Gastroesophageal sphincter (tissue), 4 donors: ENCODE results near the gene ARPC4. TPM values are rescaled to one million over a fixed set of nuclear protein-coding genes. Genes with fewer than 3 reads are reported as not detected.

Experiments
- ATAC-seq: fragments of 150-250 bp; one replicate; pipeline ENCODE4 v1.9.1; 2016; ENCODE audit warnings: mild to moderate bottlenecking, moderate library complexity
- H3K27ac ChIP-seq, 4 donors: fragments of 200-600 bp; sonication (generic) in 3 of 4; 1 replicate in 3 of 4; 2 replicates in 1 of 4; pipeline ENCODE4 v1.5.1; 2016 to 2019
- H3K27me3 ChIP-seq: fragments of 200-600 bp; sonication (generic); one replicate; pipeline ENCODE4 v1.5.1; 2019
- H3K36me3 ChIP-seq, 2 donors: fragments of 200-600 bp; sonication (generic); one replicate each; pipeline ENCODE4 v1.5.1; 2019; ENCODE audit warnings: control low read depth in 1 of 2
- H3K4me1 ChIP-seq, 3 donors: fragments of 200-600 bp; sonication (generic); 1 replicate in 2 of 3; 2 replicates in 1 of 3; pipeline ENCODE4 v1.5.1; 2016 to 2019; ENCODE audit warnings: control low read depth in 2 of 3
- H3K4me3 ChIP-seq, 2 donors: fragments of 200-600 bp; sonication (generic); one replicate each; pipeline ENCODE4 v1.5.1; 2019; ENCODE audit warnings: mild to moderate bottlenecking in 1 of 2, moderate library complexity in 1 of 2
- H3K9me3 ChIP-seq, 3 donors: fragments of 200-600 bp; sonication (generic); one replicate each; pipeline ENCODE4 v1.5.1; 2017 to 2019; ENCODE audit warnings: control low read depth in 2 of 3
- CTCF ChIP-seq, 4 experiments: fragments of 200-600 bp in 2 of 4; fragments of 450-650 bp in 2 of 4; sonication (generic) in 1 of 4; IDR thresholded peaks; one replicate each; pipeline ENCODE4 v1.5.1; 2017 to 2019; ENCODE audit warnings: antibody characterized with exemption in 4 of 4, mild to moderate bottlenecking in 2 of 4, moderate library complexity in 2 of 4
- EP300 ChIP-seq: sonication (generic); formaldehyde crosslinking; IDR thresholded peaks from one replicate; pipeline ENCODE4 v1.6.1; 2017; ENCODE audit warnings: antibody characterized with exemption, mild to moderate bottlenecking
- POLR2A ChIP-seq, 2 donors: fragments of 450-650 bp; IDR thresholded peaks; one replicate each; pipeline ENCODE4 v1.6.1; 2017; ENCODE audit warnings: antibody characterized with exemption in 2 of 2, mild to moderate bottlenecking in 2 of 2, moderate library complexity in 1 of 2
- POLR2AphosphoS5 ChIP-seq: sonication (generic); formaldehyde crosslinking; IDR thresholded peaks from one replicate; pipeline ENCODE4 v1.6.1; 2017; ENCODE audit warnings: antibody characterized with exemption
- WGBS, 2 donors: methylation state at CpG; one replicate each; pipeline ENCODE4 v1.1.5; 2018; ENCODE audit warnings: low coverage in 1 of 2; 5-methylcytosine and 5-hydroxymethylcytosine counted together
- total RNA-seq, 4 donors: library from RNA; depleted of rRNA; stranded (reverse); fragments of >200 nt; gene quantifications; one replicate each; pipeline ENCODE4 v1.1.0, GENCODE V29; 2016

ARPC4 gene
- total RNA-seq, 4 donors from 2014 or later, result 157 to 203 (median 171) TPM

GRCh38 chr3:9760779-9761505, 31.9 kb upstream of the ARPC4 start:
- 88 to 90% methylated on average over 7 to 10 of the region's 10 CpGs for WGBS, 2 donors
- H3K9me3 ChIP-seq, result no peaks in the 10 kb centered on the region
- peaks cover 0 to 3% (median 0%) of the 10 kb centered on the region in 3 donors for H3K4me1 ChIP-seq
- no peak for ATAC-seq
- no peak for TF ChIP-seq EP300
- no peak for TF ChIP-seq POLR2AphosphoS5
- no peak for TF ChIP-seq POLR2A (IDR thresholded peaks at IDR 0.05)
- no peak for TF ChIP-seq CTCF (IDR thresholded peaks at IDR 0.05)
- H3K27ac ChIP-seq, result no peak overlapping the region
- H3K27me3 ChIP-seq, result no peaks in the 10 kb centered on the region
- no peak overlapping the region for H3K4me3 ChIP-seq
- H3K36me3 ChIP-seq, result peaks cover 0 to 98% of the 10 kb centered on the region in 2 donors

GRCh38 chr3:9761919-9762318, 31.0 kb upstream of the ARPC4 start:
- no peak for ATAC-seq
- no peaks in the 10 kb centered on the region for H3K9me3 ChIP-seq
- no peak overlapping the region for H3K27ac ChIP-seq
- peaks cover 0 to 13% (median 0%) of the 10 kb centered on the region in 3 donors for H3K4me1 ChIP-seq
- no peak overlapping the region for H3K4me3 ChIP-seq
- no peak for TF ChIP-seq POLR2AphosphoS5
- TF ChIP-seq POLR2A (IDR thresholded peaks at IDR 0.05), result no peak
- no peak for TF ChIP-seq EP300
- no peak for TF ChIP-seq CTCF (IDR thresholded peaks at IDR 0.05)
- 92 to 100% methylated on average over 1 to 5 of the region's 5 CpGs for WGBS, 2 donors
- no peaks in the 10 kb centered on the region for H3K27me3 ChIP-seq
- peaks cover 0 to 98% of the 10 kb centered on the region in 2 donors for H3K36me3 ChIP-seq

GRCh38 chr3:9762871-9763270, 30.0 kb upstream of the ARPC4 start:
- TF ChIP-seq POLR2A (IDR thresholded peaks at IDR 0.05) (no peak), POLR2AphosphoS5 (no peak), CTCF (IDR thresholded peaks at IDR 0.05) (no peak), EP300 (no peak)
- peaks cover 0 to 22% (median 6%) of the 10 kb centered on the region in 3 donors for H3K4me1 ChIP-seq
- no peak overlapping the region for H3K27ac ChIP-seq
- H3K27me3 ChIP-seq, result no peaks in the 10 kb centered on the region
- WGBS, 2 donors, result 100% methylated on average over 1 of the region's 8 CpGs; no CpG with 5 or more reads in 1 of the 2 donors
- ATAC-seq, result no peak
- peaks cover 0 to 90% of the 10 kb centered on the region in 2 donors for H3K36me3 ChIP-seq
- no peak overlapping the region for H3K4me3 ChIP-seq
- H3K9me3 ChIP-seq, result no peaks in the 10 kb centered on the region

GRCh38 chr3:9765865-9766264, 27.0 kb upstream of the ARPC4 start:
- TF ChIP-seq POLR2AphosphoS5 (no peak), EP300 (no peak), CTCF (IDR thresholded peaks at IDR 0.05) (no peak), POLR2A (IDR thresholded peaks at IDR 0.05) (no peak)
- no peaks in the 10 kb centered on the region for H3K27me3 ChIP-seq
- H3K9me3 ChIP-seq, result no peaks in the 10 kb centered on the region
- peaks cover 0 to 60% of the 10 kb centered on the region in 2 donors for H3K36me3 ChIP-seq
- no peak overlapping the region for H3K27ac ChIP-seq
- WGBS, 2 donors, result 100% methylated on average over 3 of the region's 4 CpGs; no CpG with 5 or more reads in 1 of the 2 donors
- no peak overlapping the region for H3K4me3 ChIP-seq
- peaks cover 3 to 47% (median 27%) of the 10 kb centered on the region in 3 donors for H3K4me1 ChIP-seq
- no peak for ATAC-seq

- TF ChIP-seq POLR2A (IDR thresholded peaks at IDR 0.05) (no peak), POLR2AphosphoS5 (no peak), EP300 (no peak), CTCF (IDR thresholded peaks at IDR 0.05) (no peak)
- 24 to 48% methylated on average over 2 to 5 of the region's 7 CpGs for WGBS, 2 donors
- peaks cover 3 to 53% (median 28%) of the 10 kb centered on the region in 3 donors for H3K4me1 ChIP-seq
- ATAC-seq, result no peak
- H3K27ac ChIP-seq, result peak overlapping the region in 3 of 4 donors; percentile 52 to 93 (median 88)
- H3K9me3 ChIP-seq, result no peaks in the 10 kb centered on the region
- H3K27me3 ChIP-seq, result no peaks in the 10 kb centered on the region
- H3K4me3 ChIP-seq, result no peak overlapping the region
- H3K36me3 ChIP-seq, result peaks cover 0 to 45% of the 10 kb centered on the region in 2 donors
Observed at GRCh38 chr3:9767418-9767817, 25.5 kb upstream of the ARPC4 start.
